Stimulated activated memory B cell treated with anti-CD40 and anti-IgM and Interleukin-4, amounts not matched to agents 10 μg/mL and 1 μg/mL and 100 μg/mL, for 72 hours (primary cell): ENCODE measurements around the gene VASH2.
"Not testable (repeated sequence)": the region's sequence is repeated elsewhere in the genome, so short reads cannot be mapped to it uniquely, and the experiment has no call there.

Experiments
- ATAC-seq: fragments of 150-1000 bp; cut with Tn5 transposase; 2 replicates; pipeline ENCODE4 v1.10.0; 2021
- H3K27ac Mint-ChIP-seq: one replicate; pipeline ENCODE4 v1.8.0; 2022; ENCODE audit warnings: mild to moderate bottlenecking, mixed read lengths
- H3K27me3 Mint-ChIP-seq: one replicate; pipeline ENCODE4 v1.8.0; 2022; ENCODE audit warnings: mixed read lengths
- H3K36me3 Mint-ChIP-seq: one replicate; pipeline ENCODE4 v1.8.0; 2022; ENCODE audit warnings: mixed read lengths
- H3K4me1 Mint-ChIP-seq: one replicate; pipeline ENCODE4 v1.8.0; 2022; ENCODE audit warnings: mixed read lengths
- H3K4me3 Mint-ChIP-seq: one replicate; pipeline ENCODE4 v1.8.0; 2022; ENCODE audit warnings: mild to moderate bottlenecking, moderate library complexity, mixed read lengths
- H3K9me3 Mint-ChIP-seq: one replicate; pipeline ENCODE4 v1.8.0; 2022; ENCODE audit warnings: mixed read lengths

Gene VASH2

DNA sequence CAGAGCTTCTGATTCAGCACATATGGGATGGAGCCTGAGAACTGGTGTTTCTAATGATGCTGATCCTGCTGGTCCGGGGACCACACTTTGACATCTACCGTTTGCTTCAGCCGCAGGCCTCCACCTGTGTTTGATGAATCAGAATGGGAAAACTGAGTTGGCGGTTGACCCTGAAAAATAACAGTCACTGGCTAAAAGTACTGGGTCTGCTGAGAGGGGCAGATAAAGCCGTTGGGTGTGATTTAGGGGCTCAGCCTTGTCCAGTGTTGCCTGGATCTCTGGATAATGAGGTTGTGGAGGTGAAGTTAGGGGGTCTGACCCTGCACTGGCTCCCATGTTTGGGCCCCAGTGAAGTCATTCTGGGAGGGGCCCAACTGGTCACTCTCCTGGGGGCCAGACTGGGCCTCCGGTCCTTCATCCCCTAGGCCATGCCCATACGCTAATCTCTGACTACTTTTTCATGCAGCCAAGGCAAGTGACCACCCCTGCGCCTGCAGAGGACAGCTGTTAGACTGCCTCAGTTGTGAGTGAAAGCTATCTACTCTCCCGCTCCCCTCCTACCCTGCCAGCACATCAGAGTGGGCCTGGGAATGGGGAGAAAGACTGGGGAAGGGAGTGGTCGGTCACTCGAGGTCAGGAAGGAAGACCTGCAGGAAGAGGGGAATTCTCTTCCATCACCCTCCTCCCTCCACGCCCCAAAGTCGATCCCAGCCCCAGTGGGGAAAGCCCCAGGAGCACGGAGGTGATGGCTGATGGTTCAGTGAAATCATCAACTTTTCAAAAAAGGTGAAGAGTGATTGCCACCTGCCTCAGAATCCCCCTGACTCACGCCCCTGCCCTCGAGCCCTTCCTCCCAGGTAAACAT lies 27.7 kb downstream of the VASH2 start:
- ATAC-seq = peak; percentile 46
- H3K27ac Mint-ChIP-seq = peak overlapping the region; percentile 72
- peaks cover 14% of the 10 kb centered on the region for H3K27me3 Mint-ChIP-seq
- H3K9me3 Mint-ChIP-seq = no peaks in the 10 kb centered on the region
- H3K4me1 Mint-ChIP-seq = peaks cover 41% of the 10 kb centered on the region
- H3K36me3 Mint-ChIP-seq = peaks cover 6% of the 10 kb centered on the region
- no peak overlapping the region for H3K4me3 Mint-ChIP-seq

DNA sequence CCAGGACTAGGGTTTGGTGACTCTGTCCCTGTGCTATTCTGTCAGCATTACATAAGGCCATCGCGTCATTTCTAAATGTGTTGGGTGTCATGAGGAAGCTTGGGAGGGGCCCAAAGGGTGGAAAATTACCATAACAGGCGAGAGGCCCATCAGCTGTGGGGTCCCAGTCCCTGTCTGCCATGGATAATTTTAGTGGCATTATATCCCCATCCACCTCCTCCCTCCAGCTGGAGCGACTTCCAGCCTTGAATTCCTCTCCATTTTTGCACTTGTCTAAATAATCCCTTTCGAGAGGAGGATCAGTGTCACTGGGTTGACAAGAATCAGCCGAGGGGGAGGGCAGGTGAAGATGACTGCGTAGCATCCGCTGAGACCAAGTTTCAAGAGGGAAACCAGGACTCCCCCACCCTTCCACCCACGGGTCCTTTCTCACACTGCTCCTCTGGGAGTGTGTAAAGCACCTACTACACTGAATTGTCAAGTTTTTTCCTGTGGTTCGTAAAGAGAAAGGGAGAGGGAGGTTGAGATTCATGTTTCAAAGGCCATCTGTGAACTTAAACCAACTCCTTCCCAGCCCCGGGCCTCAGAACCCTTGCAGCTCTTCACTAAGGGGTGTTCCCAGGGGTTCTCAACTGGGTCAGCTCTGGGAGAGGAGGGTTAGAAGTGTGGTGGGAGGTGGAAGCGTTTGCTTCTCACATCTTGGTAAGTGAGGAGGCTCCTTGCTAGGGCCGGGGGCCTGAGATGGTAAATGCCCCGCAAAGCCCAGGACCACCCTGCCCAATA lies 29.2 kb downstream of the VASH2 start:
- Mint-ChIP-seq H3K27ac (peak overlapping the region; percentile 72), H3K27me3 (peaks cover 14% of the 10 kb centered on the region)
- peak; percentile 88 for ATAC-seq

DNA sequence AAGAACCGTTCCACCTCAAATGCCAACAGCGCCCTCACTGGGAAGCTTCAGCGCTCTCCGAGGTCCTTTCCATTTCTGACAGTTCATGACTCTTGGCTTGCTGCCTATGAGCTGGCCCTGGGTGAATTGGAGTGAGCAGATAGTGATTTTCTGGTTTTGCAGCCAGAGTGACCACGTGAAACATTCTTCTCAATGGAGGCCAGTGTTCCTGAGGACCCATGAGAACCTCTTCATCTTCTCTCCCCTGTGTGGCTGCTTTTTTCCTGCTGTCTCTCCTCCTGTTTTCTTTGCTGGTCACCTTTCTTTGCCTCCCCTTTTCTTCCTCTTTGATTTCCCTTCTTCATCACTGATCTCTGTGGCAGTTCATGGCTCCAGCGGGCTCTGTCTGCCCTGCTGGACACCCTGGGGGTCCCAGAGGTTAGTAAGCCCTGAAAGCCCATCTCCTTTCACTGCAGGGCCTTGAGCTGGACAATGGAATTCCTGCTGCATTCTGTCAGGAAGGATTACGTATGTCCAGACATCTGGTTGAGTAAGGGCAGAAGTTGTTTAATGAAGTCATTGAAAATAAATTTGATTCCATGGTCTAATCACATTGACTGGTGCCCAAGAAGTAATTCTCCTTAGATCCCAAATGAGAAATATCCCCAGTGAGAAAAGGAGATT lies 29.9 kb downstream of the VASH2 start:
- H3K4me1 Mint-ChIP-seq = peaks cover 41% of the 10 kb centered on the region
- no peaks in the 10 kb centered on the region for H3K9me3 Mint-ChIP-seq
- H3K4me3 Mint-ChIP-seq = no peak overlapping the region
- H3K27me3 Mint-ChIP-seq = peaks cover 14% of the 10 kb centered on the region
- H3K36me3 Mint-ChIP-seq = peaks cover 6% of the 10 kb centered on the region
- ATAC-seq = peak; percentile 21
- peak overlapping the region; percentile 72 for H3K27ac Mint-ChIP-seq

More for the DNA sequence above, 29.2 kb downstream of the VASH2 start:
- Mint-ChIP-seq H3K4me1 (peaks cover 41% of the 10 kb centered on the region), H3K9me3 (no peaks in the 10 kb centered on the region), H3K4me3 (peak overlapping the region; percentile 16), H3K36me3 (peaks cover 6% of the 10 kb centered on the region)

DNA sequence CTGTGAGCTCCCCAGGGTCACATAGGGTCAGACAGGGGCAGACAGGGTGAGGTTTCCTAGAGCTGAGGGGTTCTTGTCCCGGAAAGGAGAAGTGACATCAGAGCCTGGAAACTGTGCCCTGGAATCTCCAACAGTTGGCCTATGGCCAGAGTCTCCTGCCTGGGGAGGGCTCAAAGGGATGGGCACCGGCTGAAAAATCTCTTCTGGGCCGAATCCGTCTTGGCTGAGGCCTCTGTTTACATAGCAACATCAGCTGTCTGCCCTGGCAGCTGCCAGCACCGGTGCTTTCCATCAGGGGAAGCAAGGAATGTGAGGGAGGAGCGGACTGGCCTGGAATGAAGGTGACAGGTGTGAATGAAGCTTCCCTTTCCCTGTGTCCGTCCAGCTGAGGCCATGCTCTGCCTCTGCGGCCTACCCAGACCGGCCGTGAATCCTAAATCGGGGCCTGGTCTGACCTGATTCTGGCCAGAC lies 30.7 kb downstream of the VASH2 start:
- Mint-ChIP-seq H3K4me3 (no peak overlapping the region), H3K27me3 (peaks cover 12% of the 10 kb centered on the region), H3K9me3 (no peaks in the 10 kb centered on the region), H3K36me3 (peaks cover 6% of the 10 kb centered on the region), H3K27ac (peak overlapping the region; percentile 52), H3K4me1 (peaks cover 41% of the 10 kb centered on the region)
- ATAC-seq = no peak

DNA sequence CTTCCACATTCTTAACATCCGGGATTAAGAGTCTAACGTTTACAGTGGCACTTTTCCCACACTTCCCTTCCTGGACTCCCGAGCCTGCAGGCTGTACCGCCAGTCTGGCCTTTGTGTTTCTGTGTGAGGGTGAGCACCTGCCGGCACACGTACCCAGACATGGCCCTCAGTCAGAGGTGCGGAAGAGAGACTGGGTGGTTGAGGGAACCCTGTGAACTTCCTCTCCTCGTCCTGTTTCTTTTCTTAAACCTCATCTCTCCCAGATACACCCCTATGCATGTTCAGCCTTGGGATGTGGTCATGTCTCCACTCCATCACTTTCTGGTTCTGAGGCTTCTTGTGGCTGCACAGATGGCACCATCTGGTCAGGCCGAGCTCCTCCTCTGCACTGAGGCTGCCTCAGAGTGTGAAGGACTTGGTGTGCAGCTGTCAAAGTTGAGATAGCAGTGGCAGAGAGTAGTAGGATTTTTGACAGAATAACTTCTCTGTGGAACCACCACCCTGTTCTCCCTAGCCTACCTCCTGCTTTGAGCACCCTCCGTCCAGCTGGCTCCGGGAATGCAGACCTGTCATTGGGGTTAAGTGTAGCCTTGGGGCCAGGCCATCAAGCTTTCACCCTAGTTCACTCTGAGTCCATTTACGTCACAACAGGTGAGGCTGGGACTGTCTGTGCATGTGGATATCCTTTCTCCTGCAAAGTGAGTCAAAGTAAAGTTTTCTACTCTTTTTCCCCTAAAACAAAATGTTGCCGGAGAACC lies 31.4 kb downstream of the VASH2 start:
- ATAC-seq = peak; percentile 49
- Mint-ChIP-seq H3K4me1 (peaks cover 41% of the 10 kb centered on the region), H3K27ac (peak overlapping the region; percentile 52), H3K4me3 (no peak overlapping the region), H3K9me3 (no peaks in the 10 kb centered on the region), H3K27me3 (peaks cover 5% of the 10 kb centered on the region), H3K36me3 (no peaks in the 10 kb centered on the region)

DNA sequence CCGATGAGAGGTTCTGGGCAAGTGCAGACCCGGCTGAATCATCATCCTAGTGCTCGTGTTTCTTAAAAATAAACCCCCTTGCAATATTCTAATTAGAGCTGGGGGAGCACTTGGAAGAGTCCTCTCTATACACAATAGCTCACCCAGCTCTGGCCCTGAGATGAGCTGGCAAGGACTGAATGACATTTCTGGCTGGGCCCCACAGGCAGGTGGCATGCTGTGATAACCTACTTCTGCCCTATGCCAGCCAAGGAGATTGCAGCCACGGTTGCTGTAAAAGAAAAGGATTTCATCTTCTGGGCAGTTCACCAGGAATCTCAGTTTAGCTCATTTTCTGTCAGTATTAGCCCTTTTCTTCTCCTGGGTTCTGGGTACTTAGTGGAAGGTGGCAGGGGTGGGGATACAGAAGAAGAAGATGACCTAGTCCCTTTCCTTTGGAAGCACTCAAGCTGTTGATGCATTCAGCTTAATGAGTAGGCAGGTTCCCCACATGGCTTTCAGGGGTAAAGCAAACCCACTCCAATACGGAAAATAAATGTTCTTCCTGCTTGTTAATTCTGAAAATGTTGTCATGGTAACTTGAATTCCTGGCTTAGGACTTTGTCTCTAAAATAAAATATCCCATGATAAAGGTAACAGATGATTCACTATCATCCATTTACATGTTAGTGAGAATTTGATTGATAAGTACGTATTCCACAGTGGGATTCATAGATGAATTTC lies 32.2 kb downstream of the VASH2 start:
- Mint-ChIP-seq H3K27ac (no peak overlapping the region), H3K4me1 (peaks cover 34% of the 10 kb centered on the region), H3K9me3 (no peaks in the 10 kb centered on the region), H3K27me3 (no peaks in the 10 kb centered on the region), H3K36me3 (no peaks in the 10 kb centered on the region), H3K4me3 (no peak overlapping the region)
- no peak for ATAC-seq

DNA sequence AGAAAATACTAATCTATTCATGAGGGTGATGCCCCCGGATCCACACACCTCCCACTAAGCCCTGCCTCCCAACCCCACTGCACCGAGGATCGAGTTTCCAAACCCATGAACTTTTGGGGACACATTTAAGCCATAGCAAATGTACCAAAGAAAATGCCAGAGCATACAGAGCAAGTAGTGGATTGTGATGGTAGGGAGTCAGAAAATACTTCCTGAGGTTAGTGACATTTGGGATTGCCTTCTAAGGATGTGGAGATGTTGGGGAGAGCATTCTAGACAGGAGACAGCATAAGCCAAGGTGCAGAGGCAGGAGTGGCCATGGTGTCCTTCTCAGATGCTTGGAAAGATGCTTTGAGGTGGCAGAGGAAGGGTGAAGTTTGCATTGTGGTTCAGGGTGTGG lies 33.1 kb downstream of the VASH2 start:
- Mint-ChIP-seq H3K9me3 (no peaks in the 10 kb centered on the region), H3K27ac (no peak overlapping the region), H3K4me1 (peaks cover 30% of the 10 kb centered on the region), H3K36me3 (no peaks in the 10 kb centered on the region), H3K4me3 (no peak overlapping the region), H3K27me3 (no peaks in the 10 kb centered on the region)
- no peak for ATAC-seq

DNA sequence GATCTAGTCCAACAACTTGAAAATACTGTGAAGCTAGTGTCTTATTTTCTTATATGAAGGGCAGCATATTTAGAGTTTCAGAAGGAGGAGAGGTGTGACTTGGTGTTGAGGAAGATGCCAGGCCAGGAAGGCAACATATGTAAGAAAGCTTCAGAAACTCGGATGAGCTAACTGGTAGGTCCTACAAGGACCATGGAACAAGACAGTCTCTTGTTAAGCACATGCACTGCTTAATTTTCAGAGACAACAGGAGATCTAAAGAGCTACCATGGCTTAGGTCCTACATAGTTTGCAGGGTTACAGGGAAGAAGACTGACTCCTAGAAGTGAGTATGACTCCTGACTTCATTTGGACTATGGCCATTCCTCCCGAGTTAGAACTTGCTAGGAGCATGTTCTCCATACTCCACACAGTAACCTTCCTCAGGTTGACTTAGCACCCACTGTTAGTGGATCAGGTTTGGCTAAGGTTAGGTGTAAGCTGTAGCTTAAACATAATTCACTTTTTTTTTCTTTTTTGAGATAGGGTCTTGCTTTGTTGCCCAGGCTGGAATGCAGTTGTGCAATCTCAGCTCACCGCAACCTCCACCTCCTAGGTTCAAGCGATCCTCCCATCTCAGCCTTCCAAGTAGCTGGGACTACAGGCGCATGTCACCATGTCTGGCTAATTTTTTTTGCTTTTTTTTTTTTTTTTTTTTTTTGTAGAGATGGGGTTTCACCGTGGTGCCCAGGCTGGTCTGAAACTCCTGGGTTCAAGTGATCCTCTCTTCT lies 34.4 kb downstream of the VASH2 start:
- H3K27me3 Mint-ChIP-seq = no peaks in the 10 kb centered on the region

DNA sequence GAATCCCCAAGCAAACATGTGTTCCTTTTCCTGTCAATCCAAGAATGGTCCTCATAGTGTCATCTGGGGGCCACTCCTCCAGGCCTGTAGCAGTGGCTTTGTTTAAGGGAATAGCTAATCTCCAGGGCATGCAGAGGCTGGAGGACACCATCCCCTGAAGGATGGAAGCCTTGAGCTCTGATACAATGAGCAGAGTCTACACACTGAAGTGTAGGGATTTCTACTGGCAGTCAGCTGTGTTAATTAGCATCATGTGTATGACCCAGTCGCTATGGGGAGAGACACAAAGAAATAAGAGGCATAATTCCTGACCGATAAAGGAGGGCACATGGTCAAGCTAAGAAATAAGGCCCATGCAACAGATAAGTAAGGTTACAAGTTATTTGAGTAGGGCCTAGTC lies 36.2 kb downstream of the VASH2 start:
- H3K27ac Mint-ChIP-seq = no peak overlapping the region
- no peak for ATAC-seq

More for the DNA sequence above, 34.4 kb downstream of the VASH2 start:
- Mint-ChIP-seq H3K4me3 (no peak overlapping the region), H3K36me3 (no peaks in the 10 kb centered on the region), H3K27ac (no peak overlapping the region), H3K9me3 (no peaks in the 10 kb centered on the region), H3K4me1 (peaks cover 18% of the 10 kb centered on the region)
- ATAC-seq = no peak

DNA sequence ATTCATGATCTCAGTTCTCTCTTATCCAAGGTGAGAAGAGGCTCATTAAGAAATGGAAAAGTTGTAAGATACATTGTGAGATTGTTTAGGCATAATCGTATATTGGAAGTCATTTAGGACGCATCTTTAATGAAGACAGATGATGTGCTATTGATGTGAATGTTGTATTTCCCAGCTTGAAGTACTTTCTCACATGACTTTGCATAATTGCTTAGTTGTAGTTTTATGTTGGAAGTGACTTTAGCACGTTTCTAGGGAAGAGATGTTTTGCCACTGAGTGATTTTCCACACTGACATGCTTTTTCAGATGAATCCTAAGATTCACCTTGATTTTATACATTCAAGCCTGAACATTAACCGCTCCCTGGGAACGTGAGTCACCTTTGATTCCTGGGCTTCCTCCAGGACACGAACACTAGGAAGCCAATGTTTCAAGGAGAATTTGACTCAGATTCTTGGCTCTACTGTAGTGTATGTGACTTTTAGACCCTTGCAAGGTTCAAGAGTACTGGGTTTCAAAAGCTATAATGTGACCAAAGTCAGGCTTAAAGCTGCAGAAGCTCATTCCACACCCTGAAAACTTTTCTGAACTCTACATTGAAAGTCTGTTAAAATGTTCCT lies 37.5 kb downstream of the VASH2 start:
- Mint-ChIP-seq H3K27ac (no peak overlapping the region), H3K9me3 (no peaks in the 10 kb centered on the region), H3K4me1 (no peaks in the 10 kb centered on the region), H3K27me3 (no peaks in the 10 kb centered on the region), H3K36me3 (peaks cover 7% of the 10 kb centered on the region), H3K4me3 (no peak overlapping the region)
- ATAC-seq = no peak

More for the DNA sequence above, 36.2 kb downstream of the VASH2 start:
- Mint-ChIP-seq H3K27me3 (no peaks in the 10 kb centered on the region), H3K4me1 (peaks cover 5% of the 10 kb centered on the region), H3K9me3 (no peaks in the 10 kb centered on the region), H3K4me3 (no peak overlapping the region), H3K36me3 (no peaks in the 10 kb centered on the region)

DNA sequence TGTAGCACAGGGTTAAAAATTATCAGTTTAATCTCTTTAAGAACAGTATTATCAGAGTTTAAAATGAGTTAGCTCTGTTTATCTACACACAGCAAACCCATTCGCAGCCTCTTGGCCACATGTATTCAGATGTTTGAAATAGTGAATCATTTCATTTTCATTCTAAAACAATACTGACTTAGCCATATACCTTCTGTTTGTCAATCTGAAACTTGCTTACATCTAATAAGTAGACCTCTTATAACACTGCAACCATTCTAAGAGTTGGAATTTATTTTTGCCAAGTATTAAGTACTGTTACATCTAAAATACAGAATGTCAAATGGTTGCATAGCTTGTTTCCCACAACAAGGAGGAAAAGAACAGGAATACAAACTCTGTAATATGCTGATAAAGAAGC lies 39.9 kb downstream of the VASH2 start:
- Mint-ChIP-seq H3K27me3 (no peaks in the 10 kb centered on the region), H3K9me3 (no peaks in the 10 kb centered on the region), H3K36me3 (peaks cover 7% of the 10 kb centered on the region), H3K4me1 (peaks cover under 1% of the 10 kb centered on the region), H3K4me3 (no peak overlapping the region), H3K27ac (no peak overlapping the region)
- ATAC-seq = no peak

DNA sequence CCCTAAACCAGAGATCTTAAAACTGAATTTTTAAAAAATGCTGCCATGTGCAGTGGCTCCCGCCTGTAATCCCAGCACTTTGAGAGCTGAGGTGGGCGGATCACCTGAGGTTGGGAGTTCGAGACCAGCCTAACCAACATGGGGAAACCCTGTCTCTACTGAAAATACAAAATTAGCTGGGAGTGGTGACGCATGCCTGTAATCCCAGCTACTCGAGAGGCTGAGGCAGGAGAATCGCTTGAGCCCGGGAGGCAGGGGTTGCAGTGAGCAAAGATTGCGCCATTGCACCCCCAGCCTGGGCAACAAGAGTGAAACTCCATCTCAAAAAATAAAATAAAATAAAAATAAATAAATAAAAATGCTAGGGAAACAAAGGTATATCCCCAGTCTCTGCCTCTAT lies 43.6 kb downstream of the VASH2 start:
- not testable (repeated sequence) for H3K27me3 Mint-ChIP-seq, ATAC-seq, H3K4me3 Mint-ChIP-seq, H3K9me3 Mint-ChIP-seq, H3K27ac Mint-ChIP-seq, H3K4me1 Mint-ChIP-seq
- peaks cover 22% of the 10 kb centered on the region for H3K36me3 Mint-ChIP-seq

DNA sequence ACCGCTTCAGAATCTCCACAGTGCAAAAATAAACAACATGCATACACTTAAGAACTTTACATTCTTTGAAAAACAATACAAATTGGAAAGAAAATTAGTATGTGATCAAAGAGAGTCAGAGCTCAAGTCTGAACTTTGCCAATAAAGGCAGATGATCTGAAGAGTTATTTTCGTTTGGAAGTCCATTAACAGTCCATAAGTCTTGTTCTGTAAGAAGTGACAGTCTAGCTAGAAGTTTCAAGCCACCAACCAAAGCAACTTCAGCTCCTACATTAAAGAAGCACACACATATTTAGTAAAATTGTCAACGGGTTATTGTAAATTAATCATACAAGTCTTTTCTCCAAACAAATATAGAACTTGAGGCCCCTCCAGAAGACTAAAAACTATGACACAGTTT lies 44.6 kb downstream of the VASH2 start:
- Mint-ChIP-seq H3K36me3 (peaks cover 28% of the 10 kb centered on the region), H3K4me1 (peaks cover 7% of the 10 kb centered on the region), H3K9me3 (no peaks in the 10 kb centered on the region), H3K27me3 (no peaks in the 10 kb centered on the region), H3K27ac (no peak overlapping the region), H3K4me3 (no peak overlapping the region)
- ATAC-seq = no peak
